HG02759 (cell line): ENCODE results near the gene ZNF502.

Experiments
- ATAC-seq: cut with Tn5 transposase; IDR thresholded peaks from one replicate; pipeline ENCODE4 v1.9.1; 2021; ENCODE audit warnings: mild to moderate bottlenecking, moderate library complexity; ENCODE audit not compliant: unreplicated experiment

Gene ZNF502

GRCh38 chr3:44764248-44764647 lies 51.8 kb downstream of the ZNF502 start:
- ATAC-seq = no peak

- ATAC-seq = no peak
Observed at GRCh38 chr3:44771424-44772098, 59.1 kb downstream of the ZNF502 start.

- ATAC-seq = no peak
Observed at GRCh38 chr3:44772099-44772442, 59.6 kb downstream of the ZNF502 start.
